ENCODE measurements around the gene ELL.

The ELL gene

DNA sequence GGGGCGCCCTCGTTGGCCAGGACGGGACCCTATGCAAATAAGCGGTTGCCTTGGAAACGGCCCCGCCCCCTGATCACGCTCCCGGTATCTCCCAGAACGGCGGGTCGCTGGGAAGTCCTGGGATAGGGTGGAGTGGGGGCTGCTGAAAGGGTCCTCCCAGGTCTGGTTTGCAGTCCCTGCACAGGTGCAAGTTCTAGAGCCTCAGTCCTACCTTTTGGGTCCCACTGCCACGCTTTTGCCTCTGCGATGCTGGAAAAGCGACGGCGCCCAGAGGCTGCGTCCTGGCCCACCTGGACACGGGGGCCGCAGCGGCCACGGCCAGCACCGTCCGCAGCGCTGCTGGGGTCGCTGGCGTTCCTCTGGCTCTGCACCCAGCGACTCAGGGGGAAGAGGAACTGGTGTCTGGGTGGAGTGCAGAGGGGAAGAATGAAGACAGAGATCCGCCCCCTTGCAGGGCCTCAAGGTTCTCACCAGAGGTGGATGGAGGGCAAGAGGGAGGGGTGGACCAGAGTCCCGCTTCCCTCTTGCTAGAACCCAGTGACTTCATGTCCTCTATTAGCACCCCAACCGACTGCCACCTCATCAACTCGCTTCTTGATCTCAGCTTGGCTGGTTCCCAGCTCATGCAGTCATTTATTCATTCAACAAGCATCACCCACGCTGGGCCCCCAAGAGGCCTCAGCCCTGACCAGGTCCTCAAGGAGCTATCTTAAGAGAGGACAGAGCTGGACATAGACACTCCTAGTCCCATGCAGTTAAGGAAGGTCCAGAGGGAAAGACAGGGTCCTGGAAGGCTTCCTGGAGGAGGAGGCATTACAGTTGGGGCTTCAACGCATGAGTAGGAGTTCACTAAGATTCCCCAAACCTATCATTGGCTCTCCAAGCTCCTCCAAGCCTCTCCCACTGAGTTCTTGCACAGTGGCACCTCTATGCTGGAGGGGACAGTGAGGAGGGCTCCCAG lies 124.3 kb downstream of the ELL start, which contains the start of gene LRRC25:
Gene LRRC25 (minus strand): TSS at position 381 of the 961 bp plus-strand sequence. CDS start 659 bp downstream, outside the sequence.
- DNase-seq (ENCODE audit: low spot score): peak; percentile 84

DNA sequence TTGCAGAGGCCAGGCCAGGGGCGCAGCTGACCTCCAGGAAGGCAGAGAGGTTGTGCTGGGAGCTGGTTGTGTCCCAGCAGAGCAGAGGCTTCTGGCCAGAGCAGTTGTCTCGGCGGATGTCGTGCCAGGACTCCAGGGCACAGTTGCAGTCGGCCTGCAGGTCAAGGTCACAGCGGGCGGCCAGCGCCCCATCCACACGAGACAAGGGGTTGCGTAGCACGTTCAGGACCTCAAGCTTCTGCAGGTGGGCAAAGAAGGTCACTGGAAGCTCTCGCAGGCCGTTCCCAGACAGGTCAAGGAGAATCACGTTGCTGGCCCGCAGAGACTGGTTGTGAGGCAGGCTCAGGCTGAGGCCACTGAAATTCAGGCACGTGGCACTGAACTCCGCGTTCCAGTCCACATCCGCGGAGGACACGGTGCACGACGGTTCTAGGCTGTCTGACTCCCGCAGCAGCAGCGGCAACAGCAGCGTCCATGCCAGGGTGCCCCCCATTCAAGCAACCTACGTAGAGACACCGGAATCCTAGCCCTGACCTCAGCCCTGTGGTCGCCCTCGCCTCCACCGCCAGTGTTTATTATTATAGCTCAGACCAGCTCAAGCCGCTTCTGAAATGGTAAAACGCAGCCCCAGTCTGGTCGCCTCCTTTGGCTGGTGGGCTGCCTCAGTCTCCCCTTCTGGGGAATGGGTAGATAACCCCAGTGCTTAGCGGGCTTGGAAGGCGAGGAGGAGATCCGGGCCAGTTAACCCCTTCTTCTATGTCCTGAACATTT lies 125.2 kb downstream of the ELL start:
- DNase-seq (ENCODE audit: low spot score): no peak

DNA sequence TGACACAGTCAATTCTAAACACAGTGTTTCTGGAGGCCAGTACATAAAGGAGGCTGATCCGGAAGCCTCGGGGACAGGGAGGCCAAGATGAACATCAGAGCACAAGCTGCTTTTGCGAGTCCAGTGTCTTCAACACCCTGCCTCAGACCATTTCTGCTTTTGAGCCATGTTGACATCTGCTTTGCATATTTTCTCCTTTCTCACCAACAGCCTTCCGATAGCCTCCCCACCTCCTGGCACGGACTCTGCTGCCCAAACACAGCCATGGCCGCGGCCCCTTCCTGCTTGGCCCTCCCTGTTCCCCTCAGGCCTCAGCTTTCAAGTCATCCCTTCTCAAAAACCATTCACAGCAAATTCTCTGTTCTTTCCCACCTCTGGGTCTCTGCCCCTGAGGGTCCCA lies 128.0 kb downstream of the ELL start:
- DNase-seq (ENCODE audit: low spot score): no peak

DNA sequence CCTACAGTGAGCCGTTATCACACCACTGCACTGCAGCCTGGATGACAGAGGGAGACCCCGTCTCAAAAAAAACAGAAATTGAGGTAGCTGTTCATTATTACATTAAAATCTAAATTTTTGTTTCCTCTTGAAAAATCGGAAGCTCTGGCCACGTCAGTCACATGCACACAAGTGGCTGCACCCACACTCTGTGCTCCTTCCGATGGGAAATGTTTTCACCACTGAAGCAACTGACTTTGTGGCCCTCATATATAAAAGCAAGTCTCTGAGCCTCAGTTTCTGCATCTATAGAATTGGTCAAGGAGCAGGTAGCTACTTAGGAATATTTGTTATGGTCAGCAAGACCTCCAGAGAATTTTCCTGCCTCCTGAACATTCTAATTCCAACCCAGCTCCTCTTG lies 128.9 kb downstream of the ELL start:
- DNase-seq (ENCODE audit: low spot score): no peak
